SK-N-SH (cell line): Measurements from ENCODE around the gene COX5B.
"Not testable (repeated sequence)": the region's sequence is repeated elsewhere in the genome, so short reads cannot be mapped to it uniquely, and the experiment has no call there.

ENCODE experiments used
- CTCF ChIP-seq: fragments of 200-600 bp; sonication (generic); IDR thresholded peaks from 2 replicates; pipeline ENCODE4 v1.6.1; 2017; ENCODE audit warnings: antibody characterized with exemption, mild to moderate bottlenecking, moderate library complexity
- ELF1 ChIP-seq: IDR thresholded peaks from 2 replicates; pipeline ENCODE4 v1.4.0; 2012
- EP300 ChIP-seq, 2 experiments: IDR thresholded peaks; 2 replicates each; pipeline versions ENCODE4 v1.4.0 to v1.6.1; 2012; ENCODE audit warnings: borderline replicate concordance in 1 of 2, low read depth in 1 of 2, low read length in 1 of 2
- RAD21 ChIP-seq: IDR thresholded peaks from 2 replicates; pipeline ENCODE4 v1.6.1; 2012; ENCODE audit warnings: mild to moderate bottlenecking, low read length
- RCOR1 ChIP-seq: fragments of 150-350 bp; IDR thresholded peaks from 2 replicates; pipeline ENCODE4 v1.6.1; 2017; ENCODE audit warnings: antibody characterized with exemption, low read length
- SMC3 ChIP-seq: IDR thresholded peaks from 2 replicates; pipeline ENCODE4 v1.6.1; 2012; ENCODE audit warnings: low read depth, low read length, improper control_type of control experiment
- TAF1 ChIP-seq: IDR thresholded peaks from 2 replicates; pipeline ENCODE4 v1.6.1; 2012; ENCODE audit warnings: low read depth, mild to moderate bottlenecking, low read length, moderate library complexity, borderline replicate concordance

- not testable (repeated sequence) for TF ChIP-seq RAD21; EP300 (IDR thresholded peaks at IDR 0.05; ENCODE audit: borderline replicate concordance in 1 of 2, low read depth in 1 of 2, low read length in 1 of 2); ELF1; CTCF; SMC3; RCOR1; TAF1
These were observed 49.7 kb upstream of the COX5B start for GRCh38 chr2:97596180-97596579.
